Measurements from ENCODE around the gene HLA-DQB2.

DNA sequence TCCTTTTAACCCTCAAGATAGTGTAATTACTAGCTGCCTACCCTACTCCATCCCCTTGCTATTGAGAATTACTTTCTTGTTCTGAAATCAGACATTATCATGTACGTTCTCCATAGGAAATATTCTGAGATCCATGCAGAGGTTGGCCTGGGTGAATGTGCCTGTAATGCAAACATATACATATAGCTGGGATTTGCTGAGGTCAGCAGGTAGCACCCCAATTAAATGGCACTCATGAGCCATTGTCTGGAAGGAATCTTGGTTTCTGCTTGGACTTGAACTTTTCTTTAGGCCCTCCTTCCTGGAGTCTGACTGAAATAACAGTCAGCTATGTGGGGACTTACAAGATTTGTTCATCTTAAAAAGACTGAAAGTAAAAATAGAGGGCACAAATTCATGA, 3.7 kb downstream of the HLA-DQB2 start:
- TF ChIP-seq POLR2A (IDR thresholded peaks at IDR 0.05; ENCODE audit: low read depth, low read length) (no peak), POLR2AphosphoS5 (IDR thresholded peaks at IDR 0.05; ENCODE audit: low read depth, low read length) (no peak), TAF1 (IDR thresholded peaks at IDR 0.05; ENCODE audit: low read depth, low read length) (no peak), SPI1 (IDR thresholded peaks at IDR 0.05; ENCODE audit: low read depth, low read length) (no peak), POU2F2 (IDR thresholded peaks at IDR 0.05; ENCODE audit: low read depth, low read length) (no peak)
